Left renal pelvis (tissue), 4 donors: ENCODE measurements around the gene GH2. TPM values are rescaled to one million over a fixed set of nuclear protein-coding genes. Genes with fewer than 3 reads are reported as not detected.
A peak's percentile ranks its signal among the peaks of the same experiment; 100 is the strongest.

Experiments
- DNase-seq, 4 donors: peaks; one replicate each; pipeline ENCODE4 v3.0.0-alpha.2; 2013; ENCODE audit warnings: low read depth in 4 of 4, low spot score in 3 of 4
- polyA plus RNA-seq, 4 donors: library from polyadenylated mRNA; unstranded; fragments of 120-200 nt; gene quantifications; one replicate each; pipeline ENCODE4 v1.2.1, GENCODE V29; 2013; ENCODE audit not compliant: insufficient read length in 4 of 4

The GH2 gene
- polyA plus RNA-seq, 4 donors: not detected

DNA sequence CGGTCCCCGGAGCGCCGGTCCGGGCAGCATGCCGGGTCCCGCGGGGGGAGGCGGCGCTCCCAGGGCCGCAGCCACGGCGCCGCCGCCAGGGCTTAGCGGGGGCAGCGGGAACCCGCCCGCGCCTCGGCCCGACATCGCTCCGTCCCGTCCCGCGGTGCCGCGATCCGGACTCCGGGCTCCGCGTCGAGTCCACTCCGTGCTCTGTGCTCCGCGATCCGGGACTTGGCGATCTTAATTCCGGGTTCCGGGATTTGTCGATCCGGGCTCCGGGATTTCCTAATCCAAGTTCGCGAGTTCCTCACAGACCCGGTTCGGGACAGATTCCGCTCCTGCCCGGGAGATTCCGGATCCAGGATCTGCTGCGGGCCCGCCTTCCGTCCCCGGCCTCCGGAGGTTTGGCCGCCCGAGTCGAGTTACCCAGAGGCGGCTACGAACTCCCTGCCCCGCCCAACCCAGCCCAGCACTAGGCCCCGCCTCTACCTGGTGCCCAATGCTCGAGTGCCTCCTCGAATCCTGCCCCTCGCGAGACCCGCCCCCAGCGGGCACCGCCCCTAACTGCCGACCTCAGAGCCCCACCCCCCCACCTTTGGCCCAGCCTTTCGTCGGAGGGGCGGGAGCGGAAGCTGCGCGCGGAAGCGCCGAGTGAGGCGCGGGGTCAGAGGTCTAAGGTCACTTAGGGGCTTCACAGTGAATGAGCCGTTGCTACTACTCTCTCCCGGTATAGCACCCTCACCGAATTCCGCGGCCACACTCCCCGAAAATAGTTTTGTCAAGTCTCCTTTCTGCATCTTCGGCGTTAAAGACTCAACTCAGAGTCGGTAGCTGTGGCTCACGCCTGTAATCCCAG, 39.0 kb downstream of the GH2 start, which contains the start of gene SMARCD2:
Gene SMARCD2, minus strand, starts transcription at position 146 of the 847 bp plus-strand sequence. Its CDS starts 11 bp downstream, at position 135.
- peak; percentile 94 to 99 (median 98) for DNase-seq

- DNase-seq: no peak
Observed at GRCh38 chr17:63842173-63842539, 39.6 kb downstream of the GH2 start.

- no peak for DNase-seq
Observed at GRCh38 chr17:63841350-63842172, 40.2 kb downstream of the GH2 start.

DNA sequence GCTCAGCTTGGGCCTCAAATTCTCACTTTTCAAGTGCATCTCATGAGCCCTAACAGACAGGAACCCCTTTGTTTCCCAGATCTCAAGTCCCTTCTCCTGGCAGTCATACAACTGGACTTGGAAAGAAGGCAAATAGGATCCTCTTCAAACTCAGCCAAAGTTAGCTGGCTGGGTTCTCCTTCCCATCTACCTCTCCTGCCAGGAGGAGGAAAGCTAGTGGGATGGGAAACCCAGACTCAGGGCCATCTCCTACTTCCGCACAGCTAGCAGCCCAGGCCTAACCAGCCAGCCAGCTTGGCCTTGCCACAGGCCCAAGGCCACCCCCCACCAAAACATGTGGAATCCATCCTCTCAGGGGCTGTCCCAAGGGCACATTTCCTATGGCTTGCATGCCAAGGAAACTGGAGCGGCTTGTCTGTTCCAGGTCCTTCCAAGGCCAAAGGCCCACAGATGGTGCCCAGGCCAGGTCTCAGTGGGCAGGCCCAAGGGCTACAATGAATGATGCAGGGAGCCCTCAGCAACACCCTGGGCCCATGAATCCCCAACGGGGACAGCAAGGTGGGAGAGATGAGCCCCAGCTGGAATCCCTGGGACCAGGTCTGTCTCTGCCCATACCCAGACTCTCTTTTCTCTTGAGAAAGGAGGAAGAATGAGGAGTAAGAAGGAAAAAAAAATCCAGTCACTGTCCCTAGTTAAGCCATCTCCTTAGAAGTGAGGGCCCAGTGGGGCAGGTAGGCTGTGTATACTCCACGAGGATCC, 41.0 kb downstream of the GH2 start:
- DNase-seq: no peak

DNA sequence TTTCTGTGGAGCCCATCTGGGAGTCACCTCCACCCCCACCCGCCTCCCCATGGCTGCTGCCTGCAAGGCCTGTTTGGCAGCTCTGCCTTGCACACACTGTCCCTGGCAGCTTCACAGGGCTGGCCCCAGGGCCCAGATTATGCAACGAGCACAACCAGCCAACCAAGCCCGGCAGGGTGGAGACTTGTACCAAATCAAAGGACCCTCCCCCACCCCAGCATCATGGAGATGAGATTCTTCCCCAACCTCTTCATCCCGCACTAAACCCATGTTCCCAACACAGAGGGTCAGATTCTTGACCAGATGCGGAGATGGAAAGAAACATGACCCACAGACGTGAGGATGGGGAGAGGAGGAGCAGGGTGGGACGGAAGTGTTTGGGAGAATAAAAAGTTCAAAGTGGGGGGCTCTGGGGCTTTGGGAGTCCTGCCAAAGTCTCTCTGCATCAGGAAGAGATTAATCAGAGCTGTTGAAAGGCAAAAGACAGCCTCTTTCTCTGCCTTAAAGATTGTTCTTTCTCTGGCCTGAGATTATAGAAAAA, 43.0 kb downstream of the GH2 start:
- peak in 1 of 4 donors; percentile 37 for DNase-seq

GRCh38 chr17:63837962-63838600, 43.7 kb downstream of the GH2 start:
- DNase-seq: no peak

DNA sequence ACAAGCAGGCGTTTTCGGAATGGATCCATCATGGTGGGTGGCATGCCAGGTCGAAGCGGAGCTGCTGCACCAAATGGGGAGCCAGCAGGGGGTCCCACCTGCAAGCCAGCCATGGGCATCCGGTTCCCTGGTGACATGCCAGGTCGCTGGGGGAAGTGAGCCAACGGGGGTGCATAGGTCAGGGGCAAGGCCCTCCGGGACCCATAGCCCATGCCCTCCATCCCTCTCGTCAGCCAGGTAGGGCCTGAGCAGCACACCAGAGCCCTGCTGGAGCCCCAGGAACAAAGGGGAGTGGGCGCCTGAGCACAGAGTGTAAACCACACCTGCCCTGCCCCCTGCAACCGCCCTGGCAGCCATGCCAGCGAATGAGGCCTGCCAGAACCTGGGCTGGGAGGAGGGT, 44.3 kb downstream of the GH2 start:
- no peak for DNase-seq

- DNase-seq: no peak
Observed at GRCh38 chr17:63836811-63837210, 44.9 kb downstream of the GH2 start.

GRCh38 chr17:63835167-63835720, 46.5 kb downstream of the GH2 start:
- DNase-seq: no peak

DNA sequence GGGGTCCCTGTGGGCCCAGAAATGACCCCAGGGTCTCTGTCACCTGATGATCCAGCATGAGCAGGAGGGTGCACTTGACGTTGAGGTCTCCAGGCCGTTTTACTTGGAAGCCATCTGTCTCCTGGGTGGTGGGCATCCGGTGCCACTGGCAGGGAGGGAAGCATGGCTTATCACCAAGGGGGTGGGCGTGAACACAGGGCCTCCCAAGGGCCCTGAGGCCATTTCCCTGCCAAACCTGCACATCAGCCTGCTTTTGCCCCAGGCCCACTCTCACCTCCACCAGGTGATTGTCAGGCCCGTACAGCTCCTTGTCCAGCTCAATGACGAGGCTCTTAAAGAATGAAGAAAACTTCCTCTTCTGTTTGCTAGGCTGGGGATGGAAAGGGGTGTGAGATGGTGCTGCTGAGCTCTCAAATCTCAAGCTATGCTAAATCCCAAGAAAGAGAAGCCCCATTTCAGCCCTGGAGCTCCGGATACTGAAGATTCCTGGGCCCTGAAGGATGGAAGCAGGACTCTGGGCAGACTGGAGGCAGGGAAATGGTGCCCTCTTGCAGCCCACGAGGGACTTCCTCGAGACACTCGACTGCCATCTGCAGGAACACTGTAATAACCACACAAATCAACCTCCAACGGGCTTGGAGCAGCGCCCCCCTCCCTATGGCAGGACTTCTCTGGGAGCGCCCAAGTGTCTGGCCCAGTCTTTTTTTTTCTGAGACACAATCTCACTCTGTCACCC, 47.1 kb downstream of the GH2 start:
- DNase-seq: no peak

DNA sequence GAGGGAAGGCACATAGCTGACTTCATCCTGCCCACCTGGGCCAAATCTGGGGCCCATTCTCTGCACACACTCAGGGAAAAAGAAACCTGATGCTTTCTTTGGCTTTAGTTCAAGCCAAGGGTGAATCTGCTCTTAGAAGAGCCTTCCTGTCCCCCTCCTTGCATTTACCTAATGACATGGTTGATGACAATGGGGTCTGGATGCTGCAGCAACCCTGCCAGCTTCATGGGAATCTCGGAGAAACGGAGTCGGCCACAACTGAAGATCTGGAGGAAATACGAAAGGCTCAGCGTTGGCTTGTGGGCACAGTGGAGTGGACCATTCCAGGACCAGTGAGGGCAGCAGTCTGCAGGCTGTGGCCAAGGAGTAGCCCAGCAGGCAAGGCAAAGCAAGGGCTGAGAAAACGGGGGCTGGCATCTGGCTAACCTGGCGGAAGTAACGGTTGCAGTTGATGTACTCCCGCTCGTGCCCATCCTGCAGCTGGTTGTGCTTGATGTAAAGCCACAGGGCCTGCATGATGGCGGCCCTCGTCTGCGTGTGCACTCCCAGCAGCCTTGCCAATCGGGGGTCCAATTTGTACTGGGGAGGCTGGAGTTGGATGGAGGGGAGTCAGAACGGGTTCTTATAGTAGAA, 47.9 kb downstream of the GH2 start:
- no peak for DNase-seq

- no peak for DNase-seq
Observed at GRCh38 chr17:63833026-63833740, 48.6 kb downstream of the GH2 start.

- DNase-seq: no peak
Observed at GRCh38 chr17:63832455-63832854, 49.3 kb downstream of the GH2 start.

DNA sequence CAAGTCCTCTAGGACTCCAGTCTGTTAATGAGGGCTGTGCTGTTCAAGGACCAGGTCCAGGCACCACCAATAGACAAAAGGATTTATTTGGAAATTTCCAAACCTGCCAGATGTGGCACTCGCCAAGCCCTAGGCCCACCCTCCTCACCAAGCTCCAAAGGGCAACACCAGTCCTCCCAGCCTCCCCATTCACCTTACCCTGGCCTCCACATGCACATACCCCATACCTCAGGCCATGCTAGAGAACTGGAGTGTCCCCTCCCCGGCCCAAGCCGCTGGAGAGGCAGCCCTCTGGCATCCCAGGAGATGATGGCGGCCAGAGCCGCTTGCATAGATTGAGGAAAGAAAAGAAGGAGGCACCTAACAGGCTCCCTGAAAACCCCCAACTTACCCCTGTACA, 49.7 kb downstream of the GH2 start:
- no peak for DNase-seq

GRCh38 chr17:63831505-63831904, 50.2 kb downstream of the GH2 start:
- DNase-seq: no peak

GRCh38 chr17:63830904-63831491, 50.7 kb downstream of the GH2 start:
- DNase-seq: no peak

GRCh38 chr17:63830278-63830677, 51.5 kb downstream of the GH2 start:
- DNase-seq: no peak
